HG03565 (cell line): ENCODE data around the gene TP53I11.

ENCODE experiments used
- ATAC-seq: cut with Tn5 transposase; IDR thresholded peaks from one replicate; pipeline ENCODE4 v1.9.1; 2021; ENCODE audit warnings: mild to moderate bottlenecking, moderate library complexity; ENCODE audit not compliant: unreplicated experiment

The TP53I11 gene

GRCh38 chr11:44959064-44959463 lies 8.4 kb upstream of the TP53I11 start:
- no peak for ATAC-seq

DNA sequence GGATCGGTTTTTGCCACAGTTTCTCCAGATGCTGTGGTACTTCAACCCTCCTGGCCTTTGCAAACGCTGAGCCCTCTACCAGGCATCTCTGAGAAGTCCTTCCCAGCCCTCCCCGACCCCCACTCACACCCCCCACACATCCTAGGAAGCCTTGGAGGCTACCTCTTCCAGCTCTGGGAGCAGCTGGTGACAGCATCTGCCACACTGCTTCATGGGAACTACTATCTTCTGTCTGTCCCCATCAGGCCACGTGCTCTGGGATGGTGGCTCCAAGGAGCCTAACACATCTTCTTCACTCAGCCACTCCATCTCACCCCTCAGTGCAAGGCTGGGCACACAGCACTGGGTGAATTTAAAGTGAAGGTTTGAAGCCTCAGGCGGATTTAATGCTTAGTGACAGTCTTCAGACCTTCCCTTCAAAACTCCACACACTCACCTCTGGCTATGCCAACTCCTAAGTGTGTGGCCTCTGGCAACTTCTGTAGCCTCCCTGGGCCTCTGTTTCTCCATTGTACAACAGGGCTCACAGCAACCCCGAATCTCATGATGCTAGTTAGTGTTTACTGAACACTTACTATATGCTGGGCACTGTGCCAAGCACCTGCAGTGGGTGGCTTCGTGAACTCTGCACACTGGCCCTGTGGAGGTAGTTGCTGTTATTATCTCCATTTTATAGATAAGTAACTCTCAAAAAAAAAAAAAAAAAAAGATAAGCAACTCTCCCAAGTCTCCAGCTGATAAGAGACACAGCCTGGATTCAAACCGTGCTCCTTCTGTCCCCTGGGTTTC lies 7.3 kb upstream of the TP53I11 start:
- no peak for ATAC-seq

GRCh38 chr11:44957040-44957515 lies 6.4 kb upstream of the TP53I11 start:
- ATAC-seq: no peak

DNA sequence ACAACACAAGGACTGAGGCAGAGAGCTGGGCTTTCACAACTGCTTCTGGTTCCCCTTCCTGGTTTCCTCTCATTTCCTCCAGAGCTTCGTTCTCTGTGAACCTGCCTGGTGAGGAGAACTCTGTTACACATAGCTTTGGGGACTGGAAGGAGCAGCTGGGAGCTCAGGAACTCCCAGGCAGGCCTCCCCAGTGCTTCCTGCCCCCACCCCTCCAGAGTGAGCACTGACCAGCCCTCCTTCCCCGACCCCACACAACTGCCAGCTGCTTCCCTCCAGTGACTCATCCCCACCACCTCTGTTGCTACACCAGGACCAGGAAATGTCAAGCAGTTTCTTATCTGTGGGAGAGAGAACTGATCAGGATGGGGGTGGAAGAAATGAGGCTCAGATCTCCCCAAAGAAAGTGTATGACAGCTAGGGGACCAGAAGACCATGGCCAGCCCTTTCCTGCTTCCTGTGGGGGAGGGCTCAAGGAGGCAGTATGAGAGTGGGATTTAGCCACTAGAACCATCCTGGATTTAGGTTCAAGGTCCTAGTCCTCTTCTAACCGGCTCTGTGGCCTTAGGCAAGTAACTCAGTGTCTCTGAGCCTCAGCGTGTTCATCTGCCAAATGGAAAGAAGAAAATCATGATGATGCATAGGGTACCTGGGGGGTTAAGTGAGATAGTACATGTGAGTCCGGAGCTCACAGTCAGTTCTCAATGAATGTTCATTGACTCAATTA lies 4.5 kb upstream of the TP53I11 start:
- no peak for ATAC-seq

GRCh38 chr11:44954051-44954906 lies 3.6 kb upstream of the TP53I11 start:
- no peak for ATAC-seq

GRCh38 chr11:44952500-44953260 lies 2.0 kb upstream of the TP53I11 start:
- no peak for ATAC-seq

GRCh38 chr11:44952082-44952481 lies 1.4 kb upstream of the TP53I11 start:
- ATAC-seq: no peak

DNA sequence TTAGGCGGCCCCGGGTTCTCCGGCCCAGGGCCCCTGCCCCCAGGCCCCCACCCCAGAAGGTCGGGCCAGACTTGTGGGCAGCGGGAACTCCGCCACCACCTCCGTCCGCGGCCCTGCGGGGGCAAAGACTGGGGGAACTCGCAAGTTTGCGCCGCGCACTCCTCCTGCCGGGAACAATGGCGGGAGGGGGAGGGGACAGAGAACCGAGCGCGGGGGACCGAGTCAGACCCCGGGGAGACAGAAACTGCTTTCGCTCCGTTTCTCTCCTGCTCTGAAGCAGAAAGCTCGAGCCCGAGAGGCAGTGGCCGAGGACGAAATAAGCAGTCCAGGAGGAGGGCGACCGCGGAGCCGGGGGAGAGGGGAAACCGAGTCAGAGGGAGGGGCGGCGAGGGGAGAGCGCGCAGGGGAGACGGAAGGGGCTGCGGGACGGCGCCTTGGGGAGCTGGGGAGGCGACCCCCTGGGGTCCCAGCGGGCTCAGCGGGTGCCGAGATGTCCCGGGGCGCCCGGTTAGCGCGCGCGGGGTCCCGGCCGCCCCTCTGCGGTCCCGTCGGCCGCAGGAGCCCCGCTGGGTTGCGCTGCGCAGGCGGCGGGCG lies 555 bp downstream of the TP53I11 start:
- ATAC-seq: no peak

DNA sequence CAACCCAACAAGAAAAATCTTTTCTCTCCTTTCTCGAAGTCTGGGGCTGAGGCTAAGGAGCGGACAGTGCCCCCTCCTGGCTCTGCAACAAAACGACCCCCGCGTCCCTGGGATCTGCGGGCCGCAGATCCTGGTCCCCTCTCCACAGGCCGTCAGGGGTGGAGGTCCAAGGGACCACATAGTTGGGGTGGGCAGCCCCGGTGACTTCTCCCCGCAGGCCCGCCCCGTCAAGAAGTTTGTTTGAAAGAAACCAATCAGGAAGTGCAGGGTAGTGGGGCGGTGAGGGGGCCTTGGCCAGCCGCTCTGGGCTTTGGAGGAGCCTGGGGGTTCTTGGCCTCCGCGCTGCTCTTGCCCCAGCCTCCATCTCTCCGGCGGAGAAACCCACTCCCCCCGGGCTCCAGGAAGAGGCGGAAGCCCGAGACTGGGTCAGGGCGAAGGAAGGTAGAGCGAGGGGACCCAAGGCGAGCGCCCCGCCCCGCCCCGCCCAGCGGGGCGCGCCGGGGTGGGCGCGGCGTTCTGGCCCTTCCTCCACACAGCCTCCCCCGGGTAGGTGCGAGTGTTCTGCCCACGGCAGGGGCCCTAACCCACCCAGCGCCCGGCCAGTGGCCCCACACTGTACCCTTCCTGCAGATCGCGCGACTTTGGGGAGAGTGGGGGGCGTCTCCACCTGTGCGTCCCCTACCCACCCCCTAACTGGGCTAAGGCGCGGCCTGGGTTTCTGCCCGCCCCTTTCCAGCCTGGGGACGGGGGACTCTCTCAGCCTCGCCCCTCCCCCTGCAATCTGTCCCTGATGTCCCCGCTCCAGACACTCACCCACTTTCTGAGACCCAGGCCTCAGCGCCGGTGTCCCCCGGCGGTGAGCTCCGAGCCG lies 1.3 kb downstream of the TP53I11 start:
- no peak for ATAC-seq

DNA sequence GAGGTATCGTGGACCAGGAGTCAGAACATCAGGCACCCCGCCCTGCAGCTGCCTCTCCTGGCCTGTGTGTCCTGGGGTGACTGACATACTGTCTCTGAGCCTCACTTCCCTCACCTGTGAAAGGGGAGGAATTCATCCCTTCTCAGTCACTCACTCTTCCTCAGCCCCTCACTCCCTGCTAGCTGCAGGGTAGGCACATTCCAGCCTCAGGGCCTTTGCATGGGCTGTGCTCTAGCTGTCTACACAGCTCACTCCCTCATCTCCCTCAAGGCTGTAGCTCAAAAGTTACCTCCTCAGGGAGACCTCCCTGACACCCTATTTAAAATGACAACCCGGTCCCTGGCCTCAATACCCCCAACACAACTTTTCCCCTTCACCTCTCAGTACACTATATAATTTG lies 2.5 kb downstream of the TP53I11 start:
- ATAC-seq: no peak

DNA sequence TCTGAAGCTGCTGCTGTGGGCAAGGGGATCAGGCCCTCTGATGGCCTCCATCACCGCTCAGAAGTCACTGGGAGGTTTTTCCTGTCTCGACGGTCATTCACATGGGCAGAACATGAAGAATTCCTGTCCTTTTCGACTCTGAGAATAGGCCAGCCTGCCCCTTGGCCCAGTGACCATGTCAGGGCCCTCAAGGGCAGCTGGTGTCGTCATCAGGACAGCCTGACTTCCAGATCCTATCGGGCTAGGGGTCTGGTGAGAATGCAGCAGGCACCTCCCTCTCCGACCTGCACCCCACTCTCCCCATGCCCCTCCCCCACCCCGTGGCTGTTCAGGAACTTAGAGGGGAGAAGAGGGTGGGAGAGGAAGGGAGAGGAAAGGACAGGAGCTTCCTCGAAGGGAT lies 3.6 kb downstream of the TP53I11 start:
- no peak for ATAC-seq

DNA sequence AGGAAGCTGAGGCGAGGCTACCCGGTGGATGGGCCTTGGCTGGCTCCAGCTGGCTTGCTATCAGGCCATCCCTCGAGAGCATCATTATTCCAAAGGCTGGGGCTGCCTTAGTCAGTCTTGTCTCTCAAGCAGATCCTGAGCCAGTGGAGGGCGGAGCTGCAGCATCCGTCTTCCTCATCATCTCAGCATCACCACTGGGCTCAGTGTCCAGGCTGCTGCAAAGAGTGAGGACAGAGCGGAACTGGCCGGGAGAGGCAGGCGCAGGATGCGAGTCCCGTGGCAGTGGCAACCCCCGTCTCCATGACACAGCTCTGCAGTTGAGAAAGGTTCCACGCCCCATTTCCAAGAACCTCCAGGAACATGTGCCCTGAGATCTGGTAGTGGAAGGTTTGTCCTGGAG lies 4.4 kb downstream of the TP53I11 start:
- no peak for ATAC-seq

GRCh38 chr11:44945666-44946065 lies 5.0 kb downstream of the TP53I11 start:
- no peak for ATAC-seq

GRCh38 chr11:44944853-44945235 lies 5.8 kb downstream of the TP53I11 start:
- ATAC-seq: no peak

DNA sequence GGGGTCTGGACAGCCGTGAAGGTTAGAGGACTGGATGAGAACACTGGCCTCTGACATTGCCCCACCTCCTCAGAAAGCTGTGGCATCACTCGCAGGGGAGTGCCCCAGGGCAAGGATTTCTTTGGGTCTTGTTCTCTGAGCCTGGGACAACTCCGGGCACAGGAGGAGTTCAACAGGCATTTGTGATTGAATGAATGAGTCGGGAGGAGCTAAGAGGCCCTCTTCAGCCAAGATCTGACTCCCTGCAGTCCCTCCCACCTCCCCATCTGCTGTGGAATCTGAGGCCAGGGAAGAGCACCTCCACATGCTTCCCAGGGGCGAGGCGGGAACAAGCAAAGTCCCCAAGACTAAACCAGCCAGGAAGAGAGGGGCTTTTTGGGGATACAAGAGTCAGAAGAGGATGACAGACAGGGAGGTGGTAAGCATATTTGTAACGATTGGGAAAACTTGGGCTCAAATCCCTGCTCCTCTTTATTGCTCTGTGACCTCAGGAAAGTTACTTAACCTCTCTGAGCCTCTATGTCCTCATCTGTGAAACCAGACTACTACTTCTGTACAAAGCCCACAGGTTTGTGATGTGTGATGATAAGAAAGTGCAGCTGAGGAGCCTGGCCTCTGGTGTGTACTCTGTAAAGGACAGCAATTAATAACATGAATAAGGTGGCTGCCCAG lies 6.4 kb downstream of the TP53I11 start:
- no peak for ATAC-seq

GRCh38 chr11:44943696-44944095 lies 7.0 kb downstream of the TP53I11 start:
- no peak for ATAC-seq

GRCh38 chr11:44943118-44943517 lies 7.6 kb downstream of the TP53I11 start:
- no peak for ATAC-seq

DNA sequence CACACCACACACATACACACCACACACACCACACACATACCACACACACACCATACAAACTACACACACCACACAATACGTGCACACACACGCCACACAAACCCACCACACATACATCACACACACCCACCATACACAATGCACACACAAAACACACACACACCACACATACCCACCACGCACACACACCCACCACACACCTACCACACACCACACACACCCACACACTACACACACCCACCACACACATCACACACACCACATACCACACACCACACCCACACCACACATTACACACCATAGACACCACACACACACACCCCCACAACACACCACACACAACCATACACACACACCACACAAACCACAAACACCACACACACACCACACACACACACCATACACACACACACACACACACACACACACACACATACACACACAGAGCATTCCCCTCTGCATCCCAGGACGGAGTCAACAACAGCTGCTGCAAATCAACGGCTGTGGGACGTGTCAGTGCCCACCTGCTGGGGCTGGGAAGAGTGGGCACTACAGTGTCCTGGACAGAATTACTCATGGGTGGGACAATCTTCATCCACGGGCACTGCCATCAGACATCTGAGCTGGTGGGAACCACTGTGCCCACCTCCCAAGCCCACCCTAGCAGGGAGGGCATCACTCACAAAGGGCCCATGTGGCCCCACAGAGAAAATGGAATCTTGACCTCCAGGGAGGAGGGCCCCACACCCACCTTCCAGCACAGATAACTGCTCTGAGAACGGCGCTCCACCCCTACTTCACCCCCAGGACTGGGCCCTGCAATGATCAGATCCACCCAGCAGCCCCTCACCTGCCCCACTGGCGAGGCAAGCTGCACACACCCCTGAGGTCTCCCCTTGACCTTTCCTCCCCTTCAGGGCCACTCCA lies 8.4 kb downstream of the TP53I11 start:
- ATAC-seq: no peak
